Endodermal cell (in vitro differentiated cells): ENCODE measurements around the gene CCM2. TPM values are rescaled to one million over a fixed set of nuclear protein-coding genes. Genes with fewer than 3 reads are reported as not detected.

Source experiments
- DNase-seq: peaks from one replicate; pipeline ENCODE4 v3.0.0-alpha.2; 2017
- H3K27ac ChIP-seq: 2 replicates; pipeline ENCODE4 v1.5.1; 2013; ENCODE audit warnings: mild to moderate bottlenecking, low read depth, low read length, moderate library complexity
- H3K27me3 ChIP-seq: 2 replicates; pipeline ENCODE4 v1.6.1; 2013; ENCODE audit warnings: mild to moderate bottlenecking, low read length, moderate library complexity; ENCODE audit not compliant: insufficient read depth, control insufficient read depth, poor library complexity, severe bottlenecking
- H3K36me3 ChIP-seq: 2 replicates; pipeline ENCODE4 v1.7.0; 2013; ENCODE audit warnings: mild to moderate bottlenecking, low read length, moderate library complexity; ENCODE audit not compliant: control insufficient read depth, insufficient read depth
- H3K4me1 ChIP-seq: one replicate; pipeline ENCODE4 v1.7.0; 2013; ENCODE audit warnings: low read length; ENCODE audit not compliant: control insufficient read depth, insufficient read depth
- H3K4me3 ChIP-seq: 2 replicates; pipeline ENCODE4 v1.5.1; 2013; ENCODE audit warnings: mild to moderate bottlenecking, low read length, moderate library complexity
- H3K9ac ChIP-seq: 2 replicates; pipeline ENCODE4 v1.6.1; 2013; ENCODE audit warnings: mild to moderate bottlenecking, low read length, moderate library complexity; ENCODE audit not compliant: poor library complexity, severe bottlenecking; ENCODE audit errors: extremely low read depth
- H3K9me3 ChIP-seq: 2 replicates; pipeline ENCODE4 v1.6.1; 2013; ENCODE audit warnings: mild to moderate bottlenecking, low read length, moderate library complexity; ENCODE audit not compliant: control insufficient read depth
- H3K27ac Mint-ChIP-seq: 2 replicates; pipeline ENCODE4 v1.8.0; 2020; ENCODE audit warnings: mixed read lengths
- H3K27me3 Mint-ChIP-seq: 2 replicates; pipeline ENCODE4 v1.8.0; 2021; ENCODE audit warnings: mild to moderate bottlenecking, mixed read lengths; ENCODE audit not compliant: insufficient read depth
- H3K36me3 Mint-ChIP-seq: 2 replicates; pipeline ENCODE4 v1.8.0; 2020; ENCODE audit warnings: low read depth, mixed read lengths
- H3K4me1 Mint-ChIP-seq: 2 replicates; pipeline ENCODE4 v1.8.0; 2020; ENCODE audit warnings: mixed read lengths
- H3K4me3 Mint-ChIP-seq: 2 replicates; pipeline ENCODE4 v1.8.0; 2020; ENCODE audit warnings: mild to moderate bottlenecking, moderate library complexity, mixed read lengths
- H3K9me3 Mint-ChIP-seq: 2 replicates; pipeline ENCODE4 v1.8.0; 2020; ENCODE audit warnings: mild to moderate bottlenecking, mixed read lengths
- WGBS, 2 experiments: methylation state at CpG; one replicate each; pipeline versions ENCODE4 v1.1.5 to v1.1.7; 2013; ENCODE audit warnings: missing lambda C conversion rate in 2 of 2, mixed read lengths in 1 of 2; ENCODE audit not compliant: insufficient coverage in 1 of 2, insufficient read length in 1 of 2; 5-methylcytosine and 5-hydroxymethylcytosine counted together
- total RNA-seq, 2 donors: library from RNA; stranded (reverse); fragmentation: NEBNext Ultra II Directional in 1 of 2; extraction: Animal tissue kit (Norgen Biotek cat#: 25700) in 1 of 2; gene quantifications; 2 replicates in 1 of 2; 3 replicates in 1 of 2; pipeline ENCODE4 v1.2.1, GENCODE V29; 2021
- TF ChIP-seq, protein P1 (sequence below): fragments of 200-600 bp; sonication (generic); conservative IDR thresholded peaks from 2 replicates; pipeline ENCODE4 v1.5.0; 2021; ENCODE audit warnings: antibody characterized with exemption, mild to moderate bottlenecking

Gene CCM2
- total RNA-seq, 2 donors from 2014 or later: 37.4 to 38.1 TPM

DNA sequence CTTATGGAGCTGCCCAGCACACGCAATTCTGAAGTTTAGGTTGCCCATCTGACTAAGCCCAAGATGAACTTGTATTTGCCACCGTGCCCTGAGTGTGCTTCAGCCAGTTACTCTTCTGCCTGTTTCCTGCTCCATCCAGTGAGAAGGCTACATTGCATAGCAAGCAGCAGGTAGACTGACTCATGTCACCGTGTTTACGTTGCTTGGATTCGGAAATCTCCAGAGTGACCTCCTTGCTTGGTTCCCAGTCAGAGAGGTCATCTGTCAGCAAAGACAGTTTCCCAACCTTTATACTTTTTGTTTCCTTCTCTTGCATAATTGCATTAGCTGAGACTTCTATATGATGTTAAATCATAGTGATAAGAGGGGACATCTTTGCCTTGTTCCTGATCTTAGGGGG is 57.9 kb downstream of the CCM2 start:
- 90 to 93% methylated on average over 5 of the region's 5 CpGs for WGBS, 2 experiments

DNA sequence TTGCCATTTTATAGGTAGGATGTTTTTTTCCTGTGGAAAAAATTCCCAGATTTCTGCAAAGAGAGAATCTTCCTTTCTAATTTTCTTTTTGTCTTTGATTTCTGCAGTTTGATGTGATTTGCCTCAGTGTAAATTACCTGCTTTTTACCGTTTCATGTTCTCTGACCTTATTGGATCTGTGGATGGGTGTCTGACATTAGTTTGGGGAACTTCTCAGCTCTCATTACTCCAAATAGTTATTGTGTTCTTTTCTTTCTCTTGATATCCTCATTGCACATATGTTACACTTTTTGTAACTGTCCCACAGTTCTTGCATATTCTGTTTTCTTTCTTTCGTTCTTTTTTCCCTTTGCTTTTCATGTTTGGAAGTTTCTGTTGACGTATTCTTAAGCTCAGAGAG is 60.3 kb downstream of the CCM2 start:
- WGBS, 2 experiments: 91 to 96% methylated on average over 3 of the region's 3 CpGs
- H3K36me3 ChIP-seq: peaks cover 24% of the 10 kb centered on the region
- H3K9ac ChIP-seq: no peak overlapping the region
- peaks cover 6% of the 10 kb centered on the region for H3K9me3 ChIP-seq
- TF ChIP-seq, protein P1, sequence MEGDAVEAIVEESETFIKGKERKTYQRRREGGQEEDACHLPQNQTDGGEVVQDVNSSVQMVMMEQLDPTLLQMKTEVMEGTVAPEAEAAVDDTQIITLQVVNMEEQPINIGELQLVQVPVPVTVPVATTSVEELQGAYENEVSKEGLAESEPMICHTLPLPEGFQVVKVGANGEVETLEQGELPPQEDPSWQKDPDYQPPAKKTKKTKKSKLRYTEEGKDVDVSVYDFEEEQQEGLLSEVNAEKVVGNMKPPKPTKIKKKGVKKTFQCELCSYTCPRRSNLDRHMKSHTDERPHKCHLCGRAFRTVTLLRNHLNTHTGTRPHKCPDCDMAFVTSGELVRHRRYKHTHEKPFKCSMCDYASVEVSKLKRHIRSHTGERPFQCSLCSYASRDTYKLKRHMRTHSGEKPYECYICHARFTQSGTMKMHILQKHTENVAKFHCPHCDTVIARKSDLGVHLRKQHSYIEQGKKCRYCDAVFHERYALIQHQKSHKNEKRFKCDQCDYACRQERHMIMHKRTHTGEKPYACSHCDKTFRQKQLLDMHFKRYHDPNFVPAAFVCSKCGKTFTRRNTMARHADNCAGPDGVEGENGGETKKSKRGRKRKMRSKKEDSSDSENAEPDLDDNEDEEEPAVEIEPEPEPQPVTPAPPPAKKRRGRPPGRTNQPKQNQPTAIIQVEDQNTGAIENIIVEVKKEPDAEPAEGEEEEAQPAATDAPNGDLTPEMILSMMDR: no peak
- H3K4me1 ChIP-seq: no peaks in the 10 kb centered on the region
- no peak for DNase-seq
- Mint-ChIP-seq H3K4me1 (no peaks in the 10 kb centered on the region), H3K27me3 (no peaks in the 10 kb centered on the region), H3K36me3 (peaks cover 30% of the 10 kb centered on the region), H3K9me3 (no peaks in the 10 kb centered on the region), H3K27ac (no peak overlapping the region), H3K4me3 (no peak overlapping the region)
- H3K4me3 ChIP-seq: no peak overlapping the region
- no peaks in the 10 kb centered on the region for H3K27me3 ChIP-seq
- H3K27ac ChIP-seq: no peak overlapping the region

More for the DNA sequence above, 57.9 kb downstream of the CCM2 start:
- Mint-ChIP-seq H3K4me3 (no peak overlapping the region), H3K9me3 (no peaks in the 10 kb centered on the region), H3K27ac (no peak overlapping the region), H3K27me3 (no peaks in the 10 kb centered on the region), H3K36me3 (peaks cover 24% of the 10 kb centered on the region), H3K4me1 (no peaks in the 10 kb centered on the region)
- Histone ChIP-seq H3K27me3 (no peaks in the 10 kb centered on the region), H3K4me3 (no peak overlapping the region), H3K36me3 (peaks cover 14% of the 10 kb centered on the region), H3K27ac (no peak overlapping the region), H3K9ac (no peak overlapping the region), H3K4me1 (peaks cover 2% of the 10 kb centered on the region), H3K9me3 (peaks cover 6% of the 10 kb centered on the region)
- no peak for DNase-seq
- TF ChIP-seq, protein P1: no peak

- Histone ChIP-seq H3K9ac (no peak overlapping the region), H3K27ac (no peak overlapping the region), H3K4me1 (no peaks in the 10 kb centered on the region), H3K4me3 (no peak overlapping the region), H3K36me3 (peaks cover 30% of the 10 kb centered on the region), H3K27me3 (no peaks in the 10 kb centered on the region), H3K9me3 (no peaks in the 10 kb centered on the region)
- Mint-ChIP-seq H3K9me3 (no peaks in the 10 kb centered on the region), H3K4me1 (no peaks in the 10 kb centered on the region), H3K27me3 (no peaks in the 10 kb centered on the region), H3K36me3 (peaks cover 28% of the 10 kb centered on the region), H3K27ac (no peak overlapping the region), H3K4me3 (no peak overlapping the region)
- no peak for DNase-seq
- TF ChIP-seq, protein P1: no peak
- WGBS, 2 experiments: 86% methylated on average over 2 of the region's 2 CpGs; no CpG with 5 or more reads in 1 of the 2 experiments
These were observed 61.4 kb downstream of the CCM2 start for GRCh38 chr7:45061352-45061751.
